K562 (cell line): ENCODE measurements around the gene PTBP3. TPM values are rescaled to one million over a fixed set of nuclear protein-coding genes. Genes with fewer than 3 reads are reported as not detected.
A peak's percentile ranks its signal among the peaks of the same experiment; 100 is the strongest.

Experiments
- CBFA2T3 ChIP-seq: fragments of 450-650 bp; IDR thresholded peaks from 2 replicates; pipeline ENCODE4 v1.6.1; 2017
- CREM ChIP-seq: IDR thresholded peaks from 2 replicates; pipeline ENCODE4 v1.6.1; 2014; ENCODE audit warnings: antibody characterized with exemption, low read depth
- DACH1 ChIP-seq: fragments of 450-650 bp; IDR thresholded peaks from 2 replicates; pipeline ENCODE4 v1.6.1; 2018; ENCODE audit not compliant: partially characterized antibody
- E2F3 ChIP-seq: fragments of 250-450 bp; sonication (Bioruptor Pico); IDR thresholded peaks from 2 replicates; pipeline ENCODE4 v1.4.0; 2020; ENCODE audit warnings: mild to moderate bottlenecking
- ELF2 ChIP-seq: fragments of 250-450 bp; sonication (Bioruptor Pico); IDR thresholded peaks from 2 replicates; pipeline ENCODE4 v1.5.0; 2021; ENCODE audit warnings: mild to moderate bottlenecking
- ERF ChIP-seq: fragments of 450-650 bp; formaldehyde crosslinking; IDR thresholded peaks from 2 replicates; pipeline ENCODE4 v1.4.0; 2020; ENCODE audit warnings: mild to moderate bottlenecking, mixed read lengths
- FOXP1 ChIP-seq: sonication (generic); formaldehyde crosslinking; IDR thresholded peaks from 2 replicates; pipeline ENCODE4 v1.8.0; 2022; ENCODE audit warnings: mild to moderate bottlenecking, missing genetic modification reagents
- HES1 ChIP-seq: fragments of 450-650 bp; IDR thresholded peaks from 2 replicates; pipeline ENCODE4 v1.6.1; 2016; ENCODE audit warnings: low read depth, mild to moderate bottlenecking, moderate library complexity
- HMBOX1 ChIP-seq: sonication (generic); IDR thresholded peaks from 2 replicates; pipeline ENCODE4 v1.6.1; 2016
- HMGN3 ChIP-seq: IDR thresholded peaks from 2 replicates; pipeline ENCODE4 v1.6.1; 2011; ENCODE audit warnings: borderline replicate concordance, low read depth, mild to moderate bottlenecking, mixed read lengths, low read length; ENCODE audit not compliant: insufficient read length; ENCODE audit errors: extremely low read depth
- IRF2 ChIP-seq: sonication (generic); formaldehyde crosslinking; IDR thresholded peaks from 2 replicates; pipeline ENCODE4 v1.8.1; 2022; ENCODE audit warnings: mild to moderate bottlenecking, missing genetic modification reagents
- MAFG ChIP-seq: fragments of 450-650 bp; conservative IDR thresholded peaks from 2 replicates; pipeline ENCODE4 v1.6.1; 2016; ENCODE audit warnings: missing genetic modification characterization, missing compliant biosample characterization
- PRMT5 ChIP-seq: sonication (generic); formaldehyde crosslinking; IDR thresholded peaks from 2 replicates; pipeline ENCODE4 v1.5.0; 2020; ENCODE audit warnings: missing genetic modification reagents
- RNF2 ChIP-seq: sonication (generic); IDR thresholded peaks from 2 replicates; pipeline ENCODE4 v1.6.1; 2016
- SMAD1 ChIP-seq: fragments of 150-350 bp; IDR thresholded peaks from 2 replicates; pipeline ENCODE4 v1.6.1; 2014; ENCODE audit warnings: low read length, low read depth; ENCODE audit not compliant: partially characterized antibody
- SMARCE1 ChIP-seq: fragments of 450-650 bp; IDR thresholded peaks from 2 replicates; pipeline ENCODE4 v1.7.1; 2016; ENCODE audit warnings: mild to moderate bottlenecking
- STAT5B ChIP-seq: fragments of 250-450 bp; sonication (Bioruptor Pico); IDR thresholded peaks from 2 replicates; pipeline ENCODE4 v1.8.0; 2021; ENCODE audit warnings: mild to moderate bottlenecking, inconsistent platforms
- THRAP3 ChIP-seq: fragments of 450-650 bp; IDR thresholded peaks from 2 replicates; pipeline ENCODE4 v1.6.1; 2016; ENCODE audit warnings: mild to moderate bottlenecking, inconsistent platforms, borderline replicate concordance
- ZNF707 ChIP-seq: fragments of 250-450 bp; sonication (Bioruptor Pico); conservative IDR thresholded peaks from 2 replicates; pipeline ENCODE4 v1.8.0; 2022; ENCODE audit warnings: inconsistent platforms, mild to moderate bottlenecking, moderate library complexity
- ZNF75A ChIP-seq: fragments of 450-650 bp; formaldehyde crosslinking; IDR thresholded peaks from 2 replicates; pipeline ENCODE4 v1.4.0; 2020; ENCODE audit warnings: mild to moderate bottlenecking
- polyA plus RNA-seq, 8 experiments: library from polyadenylated mRNA; depleted of rRNA in 4 of 8; stranded (reverse) in 5 of 8; unstranded in 3 of 8; fragments of >200 nt; fragmentation: Nextera tagmentation in 2 of 8; fragmentation: Illumina TruSeq in 1 of 8; extraction: Ambion mirVana in 2 of 8; extraction: Trizol in 1 of 8; gene quantifications; 2 replicates each; pipeline versions ENCODE4 v1.2.1 to v1.2.3, GENCODE V29; 2011 to 2014; ENCODE audit warnings: inconsistent platforms in 1 of 8, missing spikeins in 1 of 8
- total RNA-seq, 7 experiments: library from RNA; depleted of rRNA in 6 of 7; stranded (reverse); fragments of >200 nt in 6 of 7; fragmentation: Illumina TruSeq in 2 of 7; extraction: Trizol in 2 of 7; gene quantifications; 2 replicates each; pipeline versions ENCODE4 v1.2.1 to v1.2.3, GENCODE V29; 2011 to 2021; ENCODE audit warnings: low replicate concordance in 1 of 7
- TF ChIP-seq, protein P1 (sequence below): sonication (generic); formaldehyde crosslinking; IDR thresholded peaks from 2 replicates; pipeline ENCODE4 v1.8.1; 2023; ENCODE audit warnings: missing genetic modification reagents, mild to moderate bottlenecking, borderline replicate concordance

Gene PTBP3
- total and polyA plus RNA-seq, 9 of the 15 experiments (the other 6 are each of a cell fraction or from before 2014, with no cell fraction given), result 22.4 to 132 (median 68.0) TPM

- TF ChIP-seq HES1, result 0 out of 2 replicates have a peak, but pooled peaks have one; percentile 28
- peak; percentile 56 for TF ChIP-seq HMGN3
- no peak for TF ChIP-seq THRAP3
- peak; percentile 83 for TF ChIP-seq CREM
- no peak for TF ChIP-seq MAFG (tag)
- 0 out of 2 replicates have a peak, but pooled peaks have one; percentile 11 for TF ChIP-seq FOXP1
- no peak for TF ChIP-seq ELF2 (CRISPR knock-in tag)
- peak; percentile 61 for TF ChIP-seq CBFA2T3
- TF ChIP-seq, protein P1, sequence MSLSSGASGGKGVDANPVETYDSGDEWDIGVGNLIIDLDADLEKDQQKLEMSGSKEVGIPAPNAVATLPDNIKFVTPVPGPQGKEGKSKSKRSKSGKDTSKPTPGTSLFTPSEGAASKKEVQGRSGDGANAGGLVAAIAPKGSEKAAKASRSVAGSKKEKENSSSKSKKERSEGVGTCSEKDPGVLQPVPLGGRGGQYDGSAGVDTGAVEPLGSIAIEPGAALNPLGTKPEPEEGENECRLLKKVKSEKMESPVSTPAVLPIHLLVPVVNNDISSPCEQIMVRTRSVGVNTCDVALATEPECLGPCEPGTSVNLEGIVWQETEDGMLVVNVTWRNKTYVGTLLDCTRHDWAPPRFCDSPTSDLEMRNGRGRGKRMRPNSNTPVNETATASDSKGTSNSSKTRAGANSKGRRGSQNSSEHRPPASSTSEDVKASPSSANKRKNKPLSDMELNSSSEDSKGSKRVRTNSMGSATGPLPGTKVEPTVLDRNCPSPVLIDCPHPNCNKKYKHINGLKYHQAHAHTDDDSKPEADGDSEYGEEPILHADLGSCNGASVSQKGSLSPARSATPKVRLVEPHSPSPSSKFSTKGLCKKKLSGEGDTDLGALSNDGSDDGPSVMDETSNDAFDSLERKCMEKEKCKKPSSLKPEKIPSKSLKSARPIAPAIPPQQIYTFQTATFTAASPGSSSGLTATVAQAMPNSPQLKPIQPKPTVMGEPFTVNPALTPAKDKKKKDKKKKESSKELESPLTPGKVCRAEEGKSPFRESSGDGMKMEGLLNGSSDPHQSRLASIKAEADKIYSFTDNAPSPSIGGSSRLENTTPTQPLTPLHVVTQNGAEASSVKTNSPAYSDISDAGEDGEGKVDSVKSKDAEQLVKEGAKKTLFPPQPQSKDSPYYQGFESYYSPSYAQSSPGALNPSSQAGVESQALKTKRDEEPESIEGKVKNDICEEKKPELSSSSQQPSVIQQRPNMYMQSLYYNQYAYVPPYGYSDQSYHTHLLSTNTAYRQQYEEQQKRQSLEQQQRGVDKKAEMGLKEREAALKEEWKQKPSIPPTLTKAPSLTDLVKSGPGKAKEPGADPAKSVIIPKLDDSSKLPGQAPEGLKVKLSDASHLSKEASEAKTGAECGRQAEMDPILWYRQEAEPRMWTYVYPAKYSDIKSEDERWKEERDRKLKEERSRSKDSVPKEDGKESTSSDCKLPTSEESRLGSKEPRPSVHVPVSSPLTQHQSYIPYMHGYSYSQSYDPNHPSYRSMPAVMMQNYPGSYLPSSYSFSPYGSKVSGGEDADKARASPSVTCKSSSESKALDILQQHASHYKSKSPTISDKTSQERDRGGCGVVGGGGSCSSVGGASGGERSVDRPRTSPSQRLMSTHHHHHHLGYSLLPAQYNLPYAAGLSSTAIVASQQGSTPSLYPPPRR (CRISPR knock-in tag), result 0 out of 2 replicates have a peak, but pooled peaks have one; percentile 44
- peak; percentile 75; the same call in 1 of the 2 replicates for TF ChIP-seq E2F3 (CRISPR knock-in tag)
- no peak for TF ChIP-seq IRF2
- no peak for TF ChIP-seq DACH1
- TF ChIP-seq ZNF707 (CRISPR knock-in tag), result no peak
- peak; percentile 61 for TF ChIP-seq SMAD1
- no peak for TF ChIP-seq PRMT5 (CRISPR knock-in tag)
- peak; percentile 40; the same call in 1 of the 2 replicates for TF ChIP-seq SMARCE1
- TF ChIP-seq ERF (CRISPR knock-in tag), result peak; percentile 74; the same call in 1 of the 2 replicates
- TF ChIP-seq RNF2, result peak; percentile 42; the same call in 1 of the 2 replicates
- TF ChIP-seq STAT5B, result no peak
- peak; percentile 59; the same call in 1 of the 2 replicates for TF ChIP-seq HMBOX1
- TF ChIP-seq ZNF75A (CRISPR knock-in tag), result 0 out of 2 replicates have a peak, but pooled peaks have one; percentile 28
These were observed 46.0 kb upstream of the PTBP3 start (continued) for GRCh38 chr9:112379177-112380101.
